PFSK-1 (cell line): ENCODE results near the gene IVL.

ENCODE experiments used
- FOXP2 ChIP-seq: optimal IDR thresholded peaks from 2 replicates; pipeline ENCODE3; 2011; ENCODE audit warnings: borderline replicate concordance, control low read depth, inconsistent platforms; ENCODE audit not compliant: insufficient read depth; ENCODE audit errors: extremely low read length, extremely low read depth
- POLR2AphosphoS5 ChIP-seq: IDR thresholded peaks from 2 replicates; pipeline ENCODE4 v1.6.1; 2012; ENCODE audit warnings: low read depth, mild to moderate bottlenecking, control low read depth, low read length, moderate library complexity
- REST ChIP-seq, 2 experiments: IDR thresholded peaks; 2 replicates each; pipeline versions ENCODE4 v1.6.1 to v1.8.0; 2011 to 2012; ENCODE audit warnings: low read depth in 2 of 2, low read length in 2 of 2, control low read depth in 1 of 2, inconsistent platforms in 1 of 2, mild to moderate bottlenecking in 1 of 2, moderate library complexity in 1 of 2; ENCODE audit not compliant: insufficient read depth in 1 of 2
- SIN3A ChIP-seq: IDR thresholded peaks from 2 replicates; pipeline ENCODE4 v1.6.1; 2012; ENCODE audit warnings: mild to moderate bottlenecking, low read length, moderate library complexity, borderline replicate concordance; ENCODE audit not compliant: insufficient read depth
- TAF1 ChIP-seq: IDR thresholded peaks from 2 replicates; pipeline ENCODE4 v1.6.1; 2012; ENCODE audit warnings: low read length, control low read depth, borderline replicate concordance; ENCODE audit not compliant: insufficient read depth

IVL gene

DNA sequence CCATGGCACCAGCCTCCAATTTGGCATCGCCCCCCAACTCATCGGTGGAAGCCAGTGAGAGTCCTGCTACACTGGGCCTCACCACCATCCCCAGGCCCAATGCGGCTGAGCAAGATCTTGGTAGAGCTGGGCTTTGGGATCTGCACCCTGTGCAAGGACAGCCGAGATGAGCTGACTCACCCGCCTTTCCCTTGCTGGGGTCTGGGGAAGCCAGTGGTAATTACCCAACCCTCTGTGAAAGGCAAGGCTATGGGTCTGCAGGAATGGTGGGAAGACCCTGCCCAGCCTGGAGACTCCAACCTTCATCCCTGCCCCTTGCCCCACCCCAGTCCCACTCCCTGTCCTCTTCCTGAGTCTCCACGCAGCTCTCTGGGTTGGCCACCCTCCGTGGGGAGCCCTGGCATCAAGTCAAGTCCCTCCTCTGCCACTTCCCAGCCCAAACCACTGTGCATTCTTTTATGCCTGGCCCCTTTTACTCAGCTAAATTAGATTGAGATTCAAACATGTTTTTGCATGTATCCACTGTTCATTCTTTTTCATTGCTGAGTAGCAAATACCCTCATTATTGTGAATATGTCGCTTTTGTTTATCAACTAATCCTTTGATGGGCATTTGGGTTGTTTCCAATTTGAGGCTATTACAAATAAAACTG is 21.5 kb upstream of the IVL start:
- TF ChIP-seq REST (IDR thresholded peaks at IDR 0.05; ENCODE audit: insufficient read depth in 1 of 2, low read depth in 2 of 2, low read length in 2 of 2) (no peak), SIN3A (no peak)

GRCh38 chr1:152888126-152888525 is 20.2 kb upstream of the IVL start:
- no peak for TF ChIP-seq FOXP2
- no peak for TF ChIP-seq SIN3A

DNA sequence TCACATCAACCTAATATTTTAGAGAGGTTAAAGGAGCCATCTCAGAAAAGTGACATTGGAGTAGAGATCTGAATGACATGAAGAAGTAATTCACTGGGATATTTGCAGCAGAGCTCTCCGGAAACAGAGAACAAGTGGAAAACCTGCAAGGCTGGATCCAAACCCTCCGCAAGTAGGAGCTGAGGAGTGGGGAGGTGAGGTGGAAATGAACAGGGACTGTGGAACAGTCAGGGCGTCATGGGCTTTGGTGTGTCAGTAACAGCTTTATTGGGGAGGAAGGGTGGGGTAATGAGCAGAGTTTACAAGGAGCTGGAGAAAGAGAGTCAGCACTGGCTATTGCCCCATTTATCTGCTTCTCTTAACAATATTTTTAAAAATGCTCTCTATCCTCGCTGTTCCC is 9.3 kb upstream of the IVL start:
- TF ChIP-seq POLR2AphosphoS5: no peak
- TF ChIP-seq SIN3A: no peak

DNA sequence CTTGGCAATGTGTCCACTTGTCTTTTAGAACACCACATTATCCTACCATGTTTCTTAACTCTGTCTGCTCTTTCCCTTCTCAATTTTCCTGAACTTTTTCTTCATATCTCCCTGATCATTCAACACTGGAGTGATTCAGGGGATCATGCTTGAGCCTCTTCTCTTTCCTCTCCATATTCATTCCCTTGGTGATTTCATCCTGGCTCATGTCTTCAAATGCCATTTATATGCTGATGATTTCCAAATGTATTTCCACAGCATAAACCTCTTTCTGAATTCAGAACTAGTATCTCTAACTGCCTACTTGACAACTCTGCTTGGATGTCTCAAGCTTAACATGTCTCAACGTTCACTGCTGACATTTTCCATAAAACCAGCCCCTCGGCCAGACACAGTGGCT is 8.5 kb upstream of the IVL start:
- TF ChIP-seq REST (IDR thresholded peaks at IDR 0.05; ENCODE audit: insufficient read depth in 1 of 2, low read depth in 2 of 2, low read length in 2 of 2) (no peak), POLR2AphosphoS5 (no peak), FOXP2 (no peak), SIN3A (no peak), TAF1 (no peak)

- TF ChIP-seq POLR2AphosphoS5: no peak
- no peak for TF ChIP-seq FOXP2
- no peak for TF ChIP-seq SIN3A
- no peak for TF ChIP-seq REST (IDR thresholded peaks at IDR 0.05; ENCODE audit: insufficient read depth in 1 of 2, low read depth in 2 of 2, low read length in 2 of 2)
- TF ChIP-seq TAF1: no peak
Measured at GRCh38 chr1:152901631-152902030, 6.7 kb upstream of the IVL start.

DNA sequence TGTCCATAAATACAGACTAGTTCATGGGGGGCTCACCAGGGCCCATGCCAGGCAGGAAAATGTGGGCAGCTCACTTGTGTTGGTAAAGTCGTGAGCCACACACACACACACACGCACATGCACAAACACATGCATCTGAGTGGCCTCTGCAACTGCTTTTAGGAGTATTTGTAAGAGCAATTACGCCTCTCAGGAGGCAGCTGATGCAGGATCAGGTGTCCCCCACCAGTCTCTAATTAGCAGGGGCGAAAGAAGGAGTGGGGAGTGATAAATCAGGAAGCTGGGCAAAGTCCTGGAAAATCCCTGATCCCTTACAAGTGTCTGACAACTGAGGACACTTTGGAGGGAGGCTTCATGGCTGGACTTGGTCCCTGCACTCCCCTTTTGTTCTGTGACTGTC is 5.7 kb upstream of the IVL start:
- no peak for TF ChIP-seq FOXP2
- no peak for TF ChIP-seq SIN3A
- no peak for TF ChIP-seq REST (IDR thresholded peaks at IDR 0.05; ENCODE audit: insufficient read depth in 1 of 2, low read depth in 2 of 2, low read length in 2 of 2)
- TF ChIP-seq POLR2AphosphoS5: no peak
- TF ChIP-seq TAF1: no peak
